ENCODE data around the gene SSX5. TPM values are rescaled to one million over a fixed set of nuclear protein-coding genes. Genes with fewer than 3 reads are reported as not detected.

SSX5 gene
- total and polyA plus RNA-seq, 10 of the 15 experiments (the other 5 are each of a cell fraction or from before 2014, with no cell fraction given): 0.05 TPM; not detected in 9

GRCh38 chrX:48156014-48156413, 40.6 kb downstream of the SSX5 start (continued):
- no peak for TF ChIP-seq REST (IDR thresholded peaks at IDR 0.05; ENCODE audit: low read depth, low read length)
- TF ChIP-seq IRF5 (IDR thresholded peaks at IDR 0.05; ENCODE audit: borderline replicate concordance): no peak
- TF ChIP-seq HDAC2 (IDR thresholded peaks at IDR 0.05): no peak
- TF ChIP-seq ZBTB11 (CRISPR knock-in tag; IDR thresholded peaks at IDR 0.05): no peak
- TF ChIP-seq POLR2AphosphoS2 (IDR thresholded peaks at IDR 0.05; ENCODE audit: low read depth, low read length): no peak
- TF ChIP-seq BACH1 (IDR thresholded peaks at IDR 0.05; ENCODE audit: borderline replicate concordance): no peak
- TF ChIP-seq RCOR1 (conservative IDR thresholded peaks at IDR 0.05; ENCODE audit: low read depth, low read length): no peak
- TF ChIP-seq BCLAF1 (IDR thresholded peaks at IDR 0.05): no peak

All from GM12878 (cell line).